ENCODE results near the gene ZNF248.

DNA sequence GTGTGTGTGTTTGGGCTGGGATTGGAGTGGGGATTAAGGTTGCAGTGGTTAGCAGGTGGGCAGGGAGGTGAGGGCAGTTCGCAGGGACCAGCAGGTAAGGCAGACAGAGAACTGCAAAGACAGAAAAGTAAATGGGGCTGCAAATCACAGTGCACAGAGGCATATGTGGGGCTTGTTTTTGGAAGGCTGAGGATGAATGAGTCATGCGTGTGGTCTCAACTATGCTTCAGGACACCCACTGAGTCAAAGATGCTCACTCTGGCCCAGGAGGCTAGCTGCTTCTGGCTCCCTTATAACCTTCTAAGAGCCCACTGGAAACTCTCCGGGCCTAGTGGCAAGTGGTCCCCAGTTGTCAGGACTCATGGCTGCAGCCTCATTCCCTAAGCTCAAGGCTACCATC lies 118.2 kb downstream of the ZNF248 start:
- TF ChIP-seq EZH2 (IDR thresholded peaks at IDR 0.05; ENCODE audit: insufficient read depth, poor library complexity, severe bottlenecking) (no peak), EZH2phosphoT487 (IDR thresholded peaks at IDR 0.05; ENCODE audit: insufficient read depth, low read depth) (no peak)
